Measurements from ENCODE around the gene ZXDC.

ZXDC gene

DNA sequence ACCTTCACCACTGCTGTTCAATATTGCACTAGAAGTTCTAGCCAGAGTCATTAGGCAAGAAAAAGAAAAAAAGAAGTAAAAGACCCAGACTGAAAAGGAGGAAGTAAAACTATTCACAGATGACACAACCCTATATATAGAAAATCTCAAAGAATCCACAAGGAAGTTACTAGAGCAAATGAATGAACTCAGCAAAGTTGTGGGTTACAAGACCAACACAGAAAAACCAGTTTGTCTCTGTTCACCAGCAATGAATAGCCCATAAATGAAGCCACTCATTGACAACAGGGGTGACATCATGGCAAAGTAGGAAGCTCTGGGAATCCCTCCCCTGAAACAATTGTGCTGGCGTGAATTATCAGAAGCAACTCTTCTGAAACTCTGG is 76.3 kb downstream of the ZXDC start:
- no peak for TF ChIP-seq CTCF (IDR thresholded peaks at IDR 0.05; ENCODE audit: unreplicated experiment in 3 of 3)
- Mint-ChIP-seq H3K36me3 (ENCODE audit: low read depth) (no peaks in the 10 kb centered on the region), H3K9me3 (no peaks in the 10 kb centered on the region), H3K4me1 (no peaks in the 10 kb centered on the region), H3K27me3 (ENCODE audit: low read depth) (peaks cover 30% of the 10 kb centered on the region), H3K27ac (no peak overlapping the region), H3K4me3 (no peak overlapping the region)

DNA sequence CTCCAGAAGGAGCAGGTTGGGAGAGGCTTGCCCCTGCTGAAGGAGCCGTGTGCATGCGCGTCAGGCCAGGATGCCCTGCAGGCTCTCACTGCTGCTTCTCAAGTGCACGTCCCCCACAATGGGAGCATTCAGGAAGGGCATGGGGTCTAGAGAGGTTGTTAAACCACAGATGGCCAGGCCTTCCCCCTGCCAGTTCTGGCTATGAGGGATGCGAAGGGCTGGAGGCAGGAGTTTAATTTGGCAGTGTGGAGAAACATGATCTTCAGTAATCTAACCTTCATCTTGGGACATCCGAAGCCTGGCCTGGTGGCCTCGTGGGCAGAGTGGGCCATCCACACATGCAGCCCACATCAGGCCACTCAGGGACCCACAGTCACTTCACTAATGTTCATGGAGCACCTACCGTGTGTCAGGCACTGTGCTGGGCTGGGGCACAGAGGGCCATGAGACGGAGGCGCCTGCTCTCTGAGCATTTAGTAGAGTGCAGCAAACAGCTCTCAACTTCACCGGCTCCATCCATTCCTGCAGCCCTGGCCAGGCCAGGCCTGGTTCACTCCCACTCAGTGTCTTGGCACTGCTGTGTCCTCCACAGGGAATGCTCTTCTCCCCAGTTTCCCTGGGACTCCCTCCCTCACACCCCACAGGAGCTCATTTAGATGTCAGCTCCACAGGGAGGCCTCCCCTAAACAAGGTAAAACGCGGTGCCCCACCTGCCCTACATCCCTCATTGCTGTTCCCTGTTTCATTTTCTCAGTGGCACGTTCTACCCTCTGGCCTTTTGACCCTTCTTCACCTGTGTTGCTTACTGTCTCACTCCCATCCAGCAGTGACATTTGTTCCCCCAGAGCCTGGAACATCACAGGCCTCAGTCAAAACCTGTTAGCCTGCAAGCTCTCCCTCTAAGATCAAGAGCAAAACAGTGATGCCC is 77.0 kb downstream of the ZXDC start:
- no peak for TF ChIP-seq CTCF (IDR thresholded peaks at IDR 0.05; ENCODE audit: unreplicated experiment in 3 of 3)
- Mint-ChIP-seq H3K4me1 (no peaks in the 10 kb centered on the region), H3K4me3 (no peak overlapping the region), H3K36me3 (ENCODE audit: low read depth) (no peaks in the 10 kb centered on the region), H3K9me3 (no peaks in the 10 kb centered on the region), H3K27ac (no peak overlapping the region), H3K27me3 (ENCODE audit: low read depth) (peaks cover 36% of the 10 kb centered on the region)

DNA sequence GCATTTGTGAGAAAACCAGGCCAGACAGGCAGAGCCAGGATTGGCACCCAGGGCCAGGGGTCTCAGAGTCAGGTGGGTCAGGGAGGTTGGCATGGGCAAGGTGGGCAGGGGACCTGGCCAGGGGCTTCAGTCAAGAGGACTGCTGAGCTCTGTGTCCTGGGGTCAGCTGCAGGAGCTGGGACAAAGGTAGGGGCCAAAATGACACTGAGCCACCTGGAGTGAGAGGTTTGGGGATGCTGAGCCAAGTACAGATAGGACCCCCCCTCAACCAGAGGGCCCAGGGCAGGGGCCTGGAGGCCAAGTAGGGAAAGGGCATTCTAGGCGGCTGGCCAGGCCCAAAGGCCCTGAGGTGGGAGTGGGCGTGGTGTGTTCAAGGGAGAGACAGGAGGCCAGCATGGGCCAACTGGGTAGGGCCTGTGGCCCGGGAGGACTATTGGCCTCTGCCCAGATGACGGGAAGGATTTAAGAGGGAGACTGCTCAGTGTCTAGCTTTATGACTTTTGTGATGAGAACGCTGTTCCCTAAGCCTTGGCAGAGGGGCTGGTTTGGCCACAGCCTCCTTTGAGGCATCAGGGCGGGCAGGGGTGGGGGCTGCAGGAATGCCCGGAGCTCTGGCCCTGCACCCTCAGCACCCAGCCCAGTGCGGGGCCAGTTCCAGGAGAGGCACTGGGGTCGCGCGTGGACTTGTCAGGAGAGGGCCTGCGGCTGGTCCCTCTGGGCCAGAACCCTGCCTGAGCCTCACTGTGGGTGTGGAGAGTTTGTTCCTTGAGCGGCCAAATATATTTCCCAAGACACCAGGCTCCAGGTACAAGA is 77.9 kb downstream of the ZXDC start:
- Mint-ChIP-seq H3K36me3 (ENCODE audit: low read depth) (no peaks in the 10 kb centered on the region), H3K27me3 (ENCODE audit: low read depth) (peaks cover 45% of the 10 kb centered on the region), H3K9me3 (no peaks in the 10 kb centered on the region), H3K4me1 (no peaks in the 10 kb centered on the region), H3K27ac (no peak overlapping the region), H3K4me3 (no peak overlapping the region)
- TF ChIP-seq CTCF (IDR thresholded peaks at IDR 0.05; ENCODE audit: unreplicated experiment in 3 of 3): no peak

GRCh38 chr3:126396536-126396935 is 79.2 kb downstream of the ZXDC start:
- no peaks in the 10 kb centered on the region for H3K9me3 Mint-ChIP-seq
- no peak overlapping the region for H3K27ac Mint-ChIP-seq
- no peak for TF ChIP-seq CTCF (IDR thresholded peaks at IDR 0.05; ENCODE audit: unreplicated experiment in 3 of 3)
- H3K4me3 Mint-ChIP-seq: no peak overlapping the region
- no peaks in the 10 kb centered on the region for H3K36me3 Mint-ChIP-seq (ENCODE audit: low read depth)
- H3K4me1 Mint-ChIP-seq: no peaks in the 10 kb centered on the region
- peaks cover 51% of the 10 kb centered on the region for H3K27me3 Mint-ChIP-seq (ENCODE audit: low read depth)

DNA sequence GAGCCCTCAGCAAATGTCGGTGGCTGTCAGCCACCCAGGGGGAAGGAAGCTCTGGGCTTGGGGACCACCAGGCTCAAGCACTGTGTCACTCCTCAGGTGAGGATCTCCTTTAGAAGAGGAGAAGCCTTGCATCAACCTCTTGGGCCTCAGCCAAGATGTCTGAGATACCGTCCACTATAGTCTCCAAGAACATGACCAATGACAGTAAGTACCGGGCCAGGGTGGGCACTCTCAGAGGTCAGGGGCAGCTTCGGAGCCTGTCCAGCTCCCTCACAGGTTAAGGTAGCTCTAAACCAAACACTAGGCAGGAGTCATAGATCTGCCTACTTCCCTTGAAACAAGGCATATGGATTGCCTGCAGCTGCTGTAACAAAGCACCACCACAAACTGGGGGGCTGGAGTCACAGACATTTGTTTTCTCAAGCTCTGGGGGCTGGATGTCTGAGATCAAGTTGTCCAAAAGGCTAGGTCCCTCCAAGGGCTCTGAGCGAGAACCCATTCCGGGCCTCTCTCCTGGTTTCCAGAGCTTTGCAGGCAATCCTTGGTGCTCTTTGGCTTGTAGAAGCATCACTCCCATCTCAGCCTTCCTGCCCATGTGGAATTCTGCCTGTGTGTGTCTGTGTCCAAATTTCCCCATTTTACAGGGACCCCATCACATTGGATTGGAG is 79.7 kb downstream of the ZXDC start:
- no peaks in the 10 kb centered on the region for H3K36me3 Mint-ChIP-seq (ENCODE audit: low read depth)
- H3K4me3 Mint-ChIP-seq: no peak overlapping the region
- no peak overlapping the region for H3K27ac Mint-ChIP-seq
- H3K9me3 Mint-ChIP-seq: no peaks in the 10 kb centered on the region
- peaks cover 56% of the 10 kb centered on the region for H3K27me3 Mint-ChIP-seq (ENCODE audit: low read depth)
- no peaks in the 10 kb centered on the region for H3K4me1 Mint-ChIP-seq
- no peak for TF ChIP-seq CTCF (IDR thresholded peaks at IDR 0.05; ENCODE audit: unreplicated experiment in 3 of 3)

Data from nephron (organoid).